ENCODE data around the gene ADGRD1.

Gene ADGRD1

GRCh38 chr12:131076791-131077747 lies 123.4 kb downstream of the ADGRD1 start:
- H3K4me3 ChIP-seq: no peak overlapping the region
- intact Hi-C loops (cut with DNase I; ENCODE audit: low total_unique reads): no loop called here
- H3K9me3 ChIP-seq: no peaks in the 10 kb centered on the region
- H3K27me3 ChIP-seq: no peaks in the 10 kb centered on the region
- H3K4me1 ChIP-seq: no peaks in the 10 kb centered on the region
- H3K36me3 ChIP-seq: no peaks in the 10 kb centered on the region
- peak in 1 of 2 donors; percentile 64 for DNase-seq
- no peak overlapping the region for H3K27ac ChIP-seq
- no peak for TF ChIP-seq CTCF (IDR thresholded peaks at IDR 0.05)

GRCh38 chr12:131077931-131078391 lies 124.3 kb downstream of the ADGRD1 start:
- TF ChIP-seq CTCF (IDR thresholded peaks at IDR 0.05): no peak
- intact Hi-C loops (cut with DNase I; ENCODE audit: low total_unique reads): no loop called here
- no peaks in the 10 kb centered on the region for H3K9me3 ChIP-seq
- no peaks in the 10 kb centered on the region for H3K36me3 ChIP-seq
- H3K27ac ChIP-seq: no peak overlapping the region
- H3K4me3 ChIP-seq: no peak overlapping the region
- peak in 1 of 2 donors; percentile 17 for DNase-seq
- no peaks in the 10 kb centered on the region for H3K27me3 ChIP-seq
- no peaks in the 10 kb centered on the region for H3K4me1 ChIP-seq

GRCh38 chr12:131082290-131083194 lies 128.8 kb downstream of the ADGRD1 start:
- DNase-seq: no peak
- intact Hi-C loops (cut with DNase I; ENCODE audit: low total_unique reads): no loop called here
- H3K4me3 ChIP-seq: no peak overlapping the region
- no peaks in the 10 kb centered on the region for H3K4me1 ChIP-seq
- H3K27ac ChIP-seq: no peak overlapping the region
- no peaks in the 10 kb centered on the region for H3K9me3 ChIP-seq
- H3K27me3 ChIP-seq: no peaks in the 10 kb centered on the region
- TF ChIP-seq CTCF (IDR thresholded peaks at IDR 0.05): no peak
- H3K36me3 ChIP-seq: peaks cover 0 to 16% (median 0%) of the 10 kb centered on the region in 3 donors

- Histone ChIP-seq H3K9me3 (no peaks in the 10 kb centered on the region), H3K27ac (no peak overlapping the region), H3K27me3 (no peaks in the 10 kb centered on the region), H3K4me3 (no peak overlapping the region), H3K36me3 (peaks cover 0 to 16% (median 0%) of the 10 kb centered on the region in 3 donors), H3K4me1 (no peaks in the 10 kb centered on the region)
- peak in 1 of 2 donors; percentile 15 for DNase-seq
- TF ChIP-seq CTCF (IDR thresholded peaks at IDR 0.05): no peak
- intact Hi-C loops (cut with DNase I; ENCODE audit: low total_unique reads): no loop called here
Measured at GRCh38 chr12:131084341-131085011, 130.8 kb downstream of the ADGRD1 start.

Data from tibial artery (tissue), 4 donors.